Retinal pigment epithelial cell (primary cell): Measurements from ENCODE around the gene BBS9.
A peak's percentile ranks its signal among the peaks of the same experiment; 100 is the strongest.

Source experiments
- DNase-seq: peaks from one replicate; pipeline ENCODE4 v3.0.0-alpha.2; 2010; ENCODE audit warnings: low read depth
- H3K4me3 ChIP-seq: 2 replicates; pipeline ENCODE4 v1.5.1; 2011; ENCODE audit warnings: mild to moderate bottlenecking, low read length, control low read depth, moderate library complexity
- CTCF ChIP-seq: conservative IDR thresholded peaks from 2 replicates; pipeline ENCODE4 v1.5.1; 2011; ENCODE audit warnings: low read depth, low read length, control low read depth, inconsistent platforms

The BBS9 gene

GRCh38 chr7:33452805-33453502 lies 323.6 kb downstream of the BBS9 start:
- no peak overlapping the region for H3K4me3 ChIP-seq
- TF ChIP-seq CTCF = no peak
- no peak for DNase-seq

- no peak overlapping the region for H3K4me3 ChIP-seq
- DNase-seq = no peak
- no peak for TF ChIP-seq CTCF
These were observed 327.7 kb downstream of the BBS9 start for GRCh38 chr7:33457039-33457438.

GRCh38 chr7:33458581-33458980 lies 329.2 kb downstream of the BBS9 start:
- TF ChIP-seq CTCF = no peak
- no peak overlapping the region for H3K4me3 ChIP-seq
- no peak for DNase-seq

GRCh38 chr7:33459340-33459751 lies 330.0 kb downstream of the BBS9 start:
- no peak for DNase-seq
- TF ChIP-seq CTCF = peak; percentile 46
- no peak overlapping the region for H3K4me3 ChIP-seq

GRCh38 chr7:33463131-33463530 lies 333.8 kb downstream of the BBS9 start:
- TF ChIP-seq CTCF = no peak
- DNase-seq = no peak
- no peak overlapping the region for H3K4me3 ChIP-seq

- no peak for TF ChIP-seq CTCF
- no peak for DNase-seq
- H3K4me3 ChIP-seq = no peak overlapping the region
These were observed 336.8 kb downstream of the BBS9 start for GRCh38 chr7:33466203-33466602.

- DNase-seq = no peak
- no peak for TF ChIP-seq CTCF
- no peak overlapping the region for H3K4me3 ChIP-seq
These were observed 342.4 kb downstream of the BBS9 start for GRCh38 chr7:33471636-33472242.
